Lower lobe of right lung (tissue), 2 donors: ENCODE results near the gene RPA1. TPM values are rescaled to one million over a fixed set of nuclear protein-coding genes. Genes with fewer than 3 reads are reported as not detected.
"Not testable (repeated sequence)": the region's sequence is repeated elsewhere in the genome, so short reads cannot be mapped to it uniquely, and the experiment has no call there.

Experiments
- ATAC-seq, 2 donors: fragments of 200-7000 bp; cut with Tn5 transposase; one replicate each; pipeline ENCODE4 v1.9.1; 2020 to 2022; ENCODE audit warnings: mild to moderate bottlenecking in 2 of 2, moderate library complexity in 2 of 2
- DNase-seq: peaks from one replicate; pipeline ENCODE4 v3.0.0-alpha.2; 2020
- H3K27ac ChIP-seq: fragments of 200-600 bp; one replicate; pipeline ENCODE4 v1.8.0; 2022
- H3K27me3 ChIP-seq: fragments of 200-600 bp; one replicate; pipeline ENCODE4 v1.8.0; 2022; ENCODE audit warnings: low read depth
- H3K36me3 ChIP-seq: fragments of 200-600 bp; one replicate; pipeline ENCODE4 v1.8.0; 2022; ENCODE audit warnings: mild to moderate bottlenecking
- H3K4me1 ChIP-seq: fragments of 200-600 bp; one replicate; pipeline ENCODE4 v1.8.0; 2022
- H3K4me3 ChIP-seq: fragments of 200-600 bp; one replicate; pipeline ENCODE4 v1.8.0; 2022; ENCODE audit warnings: mild to moderate bottlenecking
- H3K9me3 ChIP-seq: fragments of 200-600 bp; one replicate; pipeline ENCODE4 v1.8.0; 2022
- intact Hi-C: fragments of 100-400 bp; cut with DNase I; formaldehyde crosslinking; loops from one replicate; pipeline ENCODE4 v1.11.0; 2022
- total RNA-seq: library from RNA; stranded (reverse); fragmentation: NEBNext Ultra II Directional; extraction: Animal tissue kit (Norgen Biotek cat#: 25700); gene quantifications from one replicate; pipeline ENCODE4 v1.2.1, GENCODE V29; 2021
- TF ChIP-seq, protein P1 (sequence below): fragments of 200-600 bp; IDR thresholded peaks from one replicate; pipeline ENCODE4 v1.8.0; 2022; ENCODE audit warnings: antibody characterized with exemption, mild to moderate bottlenecking
- donor health status: DM: no; HTN: yes; CAD: no; lungs with severe emphysema.

The RPA1 gene
- total RNA-seq, 1 donor from 2014 or later, result 67.1 TPM

DNA sequence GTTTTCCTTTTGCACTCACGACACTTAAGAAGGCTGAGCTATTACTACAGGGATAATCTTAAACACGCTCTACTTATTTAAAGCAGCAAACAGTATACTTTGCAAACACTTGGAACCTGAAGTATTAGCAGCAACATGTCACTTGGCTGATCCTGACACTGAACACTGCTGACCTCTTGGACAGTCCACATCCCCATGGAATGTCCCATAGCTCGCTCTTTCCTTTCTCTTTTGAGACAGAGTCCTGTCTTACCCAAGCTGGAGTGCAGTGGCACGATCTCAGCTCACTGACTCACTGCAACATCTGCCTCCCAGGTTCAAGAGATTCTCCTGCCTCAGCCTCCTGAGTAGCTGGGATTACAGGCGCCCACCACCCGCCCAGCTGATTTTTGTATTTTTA lies 26.5 kb upstream of the RPA1 start:
- H3K27ac ChIP-seq, result no peak overlapping the region
- intact Hi-C loops, result no loop called here
- no peak for ATAC-seq
- H3K36me3 ChIP-seq, result peaks cover 47% of the 10 kb centered on the region
- no peaks in the 10 kb centered on the region for H3K27me3 ChIP-seq
- H3K4me1 ChIP-seq, result no peaks in the 10 kb centered on the region
- H3K9me3 ChIP-seq, result no peaks in the 10 kb centered on the region
- TF ChIP-seq, protein P1, sequence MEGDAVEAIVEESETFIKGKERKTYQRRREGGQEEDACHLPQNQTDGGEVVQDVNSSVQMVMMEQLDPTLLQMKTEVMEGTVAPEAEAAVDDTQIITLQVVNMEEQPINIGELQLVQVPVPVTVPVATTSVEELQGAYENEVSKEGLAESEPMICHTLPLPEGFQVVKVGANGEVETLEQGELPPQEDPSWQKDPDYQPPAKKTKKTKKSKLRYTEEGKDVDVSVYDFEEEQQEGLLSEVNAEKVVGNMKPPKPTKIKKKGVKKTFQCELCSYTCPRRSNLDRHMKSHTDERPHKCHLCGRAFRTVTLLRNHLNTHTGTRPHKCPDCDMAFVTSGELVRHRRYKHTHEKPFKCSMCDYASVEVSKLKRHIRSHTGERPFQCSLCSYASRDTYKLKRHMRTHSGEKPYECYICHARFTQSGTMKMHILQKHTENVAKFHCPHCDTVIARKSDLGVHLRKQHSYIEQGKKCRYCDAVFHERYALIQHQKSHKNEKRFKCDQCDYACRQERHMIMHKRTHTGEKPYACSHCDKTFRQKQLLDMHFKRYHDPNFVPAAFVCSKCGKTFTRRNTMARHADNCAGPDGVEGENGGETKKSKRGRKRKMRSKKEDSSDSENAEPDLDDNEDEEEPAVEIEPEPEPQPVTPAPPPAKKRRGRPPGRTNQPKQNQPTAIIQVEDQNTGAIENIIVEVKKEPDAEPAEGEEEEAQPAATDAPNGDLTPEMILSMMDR, result no peak
- no peak overlapping the region for H3K4me3 ChIP-seq
- DNase-seq, result no peak

DNA sequence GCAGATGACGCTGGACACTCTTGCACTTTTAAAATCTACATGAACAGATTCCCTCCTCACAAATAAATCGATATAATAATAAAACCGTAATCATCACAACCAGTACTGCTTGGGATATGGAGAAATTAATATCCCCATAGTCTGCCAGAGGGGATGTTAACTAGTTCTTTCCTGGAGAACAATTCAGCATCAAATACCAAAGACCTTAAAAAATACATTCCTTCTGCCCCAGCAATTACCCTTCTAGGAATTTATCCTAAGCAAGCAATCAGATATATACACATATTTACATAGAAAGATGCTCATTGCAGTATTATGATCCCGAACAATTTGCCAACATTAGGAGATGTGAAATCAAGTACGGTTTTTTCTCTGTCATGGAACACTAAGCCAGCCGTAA lies 21.9 kb upstream of the RPA1 start:
- Histone ChIP-seq H3K9me3 (no peaks in the 10 kb centered on the region), H3K36me3 (peaks cover 43% of the 10 kb centered on the region), H3K27me3 (no peaks in the 10 kb centered on the region), H3K27ac (no peak overlapping the region), H3K4me3 (no peak overlapping the region), H3K4me1 (no peaks in the 10 kb centered on the region)
- intact Hi-C loops, result no loop called here
- no peak for ATAC-seq
- TF ChIP-seq, protein P1, result no peak
- no peak for DNase-seq

DNA sequence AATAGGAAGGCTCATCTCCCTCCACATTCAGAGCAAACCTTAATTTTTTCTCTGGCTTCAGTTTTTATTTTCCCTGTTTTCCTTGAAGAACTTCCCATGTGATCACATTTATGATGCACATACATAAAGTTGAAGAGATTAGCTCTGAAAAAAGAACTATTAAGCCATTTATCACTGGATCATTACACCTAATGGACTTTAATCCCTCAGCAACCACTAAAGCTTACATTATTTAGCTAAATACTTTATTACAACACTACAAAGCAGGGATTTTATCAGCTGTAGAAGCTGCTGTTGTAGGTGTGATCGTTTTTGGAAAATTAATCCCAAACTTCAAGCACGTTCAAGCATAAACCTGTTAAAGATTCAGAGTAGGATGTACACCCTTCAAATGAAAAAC lies 21.2 kb upstream of the RPA1 start:
- Histone ChIP-seq H3K36me3 (peaks cover 50% of the 10 kb centered on the region), H3K27me3 (no peaks in the 10 kb centered on the region), H3K9me3 (no peaks in the 10 kb centered on the region), H3K4me3 (no peak overlapping the region), H3K4me1 (no peaks in the 10 kb centered on the region), H3K27ac (no peak overlapping the region)
- no peak for DNase-seq
- intact Hi-C loops, result no loop called here
- TF ChIP-seq, protein P1, result no peak
- ATAC-seq, result no peak

DNA sequence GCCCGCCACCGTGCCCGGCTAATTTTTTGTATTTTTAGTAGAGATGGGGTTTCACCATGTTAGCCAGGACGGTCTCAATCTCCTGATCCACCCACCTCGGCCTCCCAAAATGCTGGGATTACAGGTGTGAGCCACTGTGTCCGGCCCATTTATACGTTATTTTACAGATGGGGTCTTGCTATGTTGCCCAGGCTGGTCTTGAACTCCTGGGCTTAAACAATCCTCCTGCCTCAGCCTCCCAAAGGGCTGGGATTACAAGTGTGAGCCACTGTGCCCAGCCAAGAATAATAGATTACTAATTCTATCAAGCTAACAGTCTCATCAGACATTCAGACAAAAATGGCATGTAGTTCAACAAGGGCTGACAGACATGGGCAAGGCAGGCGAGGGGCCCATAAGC lies 20.0 kb upstream of the RPA1 start:
- H3K27me3 ChIP-seq, intact Hi-C loops, DNase-seq, ATAC-seq, H3K4me1 ChIP-seq, H3K4me3 ChIP-seq, H3K9me3 ChIP-seq, H3K27ac ChIP-seq: not testable (repeated sequence)
- H3K36me3 ChIP-seq, result peaks cover 47% of the 10 kb centered on the region

DNA sequence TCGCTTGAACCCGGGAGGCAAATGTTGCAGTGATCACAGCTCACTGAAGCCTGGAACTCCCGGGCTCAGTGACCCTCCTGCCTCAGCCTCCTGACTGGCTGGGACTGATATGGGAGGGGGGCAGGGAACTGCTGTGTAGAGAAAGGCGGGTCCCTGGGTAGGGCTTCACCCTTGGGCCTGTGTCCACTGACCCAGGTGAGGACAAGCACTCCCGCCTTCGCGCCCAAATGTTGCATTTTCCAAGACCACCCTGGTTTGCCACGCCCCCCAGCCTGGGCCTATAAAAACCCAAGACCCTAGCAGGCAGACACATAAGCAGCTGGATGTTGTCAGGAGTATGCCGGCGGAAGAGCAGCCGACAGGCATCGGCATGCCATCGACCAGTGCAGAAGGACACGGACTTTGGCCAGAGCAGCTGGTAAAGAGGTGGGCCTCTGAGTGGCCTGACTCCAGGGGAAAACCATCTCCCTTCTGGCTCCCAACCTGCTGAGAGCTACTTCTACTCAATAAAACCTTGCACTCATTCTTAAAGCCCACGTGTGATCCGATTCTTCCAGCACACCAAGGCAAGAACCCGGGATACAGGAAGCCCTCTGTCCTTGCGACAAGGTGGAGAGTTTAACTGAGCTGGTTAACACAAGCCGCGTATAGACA lies 19.2 kb upstream of the RPA1 start:
- Histone ChIP-seq H3K4me3 (no peak overlapping the region), H3K9me3 (no peaks in the 10 kb centered on the region), H3K27me3 (no peaks in the 10 kb centered on the region), H3K36me3 (peaks cover 43% of the 10 kb centered on the region), H3K27ac (no peak overlapping the region), H3K4me1 (no peaks in the 10 kb centered on the region)
- intact Hi-C loops, result no loop called here
- peak; percentile 24 for DNase-seq
- no peak for ATAC-seq
- TF ChIP-seq, protein P1, result no peak

DNA sequence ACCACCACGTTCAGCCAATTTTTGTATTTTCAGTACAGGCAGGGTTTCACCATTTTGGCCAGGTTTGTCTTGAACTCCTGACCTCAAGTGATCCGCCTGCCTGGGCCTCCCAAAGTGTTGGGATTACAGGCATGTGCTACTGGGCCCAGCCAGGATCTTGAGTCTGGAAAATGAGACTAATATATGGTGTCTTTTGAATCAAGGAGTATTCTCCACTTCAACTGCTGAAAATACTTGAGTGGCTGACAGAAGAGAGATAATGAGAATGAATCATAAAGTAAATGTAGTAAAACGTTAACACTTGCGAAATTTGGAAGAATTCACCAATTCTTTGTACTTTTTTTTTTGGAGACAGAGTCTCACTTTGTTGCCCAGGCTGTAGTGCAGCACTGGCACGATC lies 16.7 kb upstream of the RPA1 start:
- ATAC-seq (no peak), DNase-seq (peak; percentile 7)
- no peaks in the 10 kb centered on the region for H3K4me1 ChIP-seq
- H3K36me3 ChIP-seq, result peaks cover 39% of the 10 kb centered on the region
- H3K4me3 ChIP-seq, result no peak overlapping the region
- intact Hi-C loops, result no loop called here
- TF ChIP-seq, protein P1, result no peak
- H3K27me3 ChIP-seq, result no peaks in the 10 kb centered on the region
- H3K9me3 ChIP-seq, result no peaks in the 10 kb centered on the region
- H3K27ac ChIP-seq, result no peak overlapping the region
